Nephron progenitor cell (in vitro differentiated cells): ENCODE measurements around the gene UGT1A1.

Experiments used
- DNase-seq: peaks from one replicate; pipeline ENCODE4 v3.0.0; 2021
- H3K27ac Mint-ChIP-seq: 2 replicates; pipeline ENCODE4 v1.8.0; 2021; ENCODE audit warnings: mild to moderate bottlenecking, moderate library complexity, mixed read lengths
- H3K27me3 Mint-ChIP-seq: 2 replicates; pipeline ENCODE4 v1.8.0; 2021; ENCODE audit warnings: mild to moderate bottlenecking, low read depth, mixed read lengths; ENCODE audit not compliant: poor library complexity
- H3K36me3 Mint-ChIP-seq: 2 replicates; pipeline ENCODE4 v1.8.0; 2021; ENCODE audit warnings: low read depth, mixed read lengths
- H3K4me1 Mint-ChIP-seq: 2 replicates; pipeline ENCODE4 v1.8.0; 2021; ENCODE audit warnings: mixed read lengths
- H3K4me3 Mint-ChIP-seq: 2 replicates; pipeline ENCODE4 v1.8.0; 2021; ENCODE audit warnings: mild to moderate bottlenecking, moderate library complexity, mixed read lengths
- H3K9me3 Mint-ChIP-seq: 2 replicates; pipeline ENCODE4 v1.8.0; 2021; ENCODE audit warnings: mild to moderate bottlenecking, moderate library complexity, mixed read lengths
- TF ChIP-seq, protein P1 (sequence below): fragments of 200-600 bp; sonication (generic); IDR thresholded peaks from 2 replicates; pipeline ENCODE4 v1.5.0; 2021; ENCODE audit warnings: antibody characterized with exemption

UGT1A1 gene

DNA sequence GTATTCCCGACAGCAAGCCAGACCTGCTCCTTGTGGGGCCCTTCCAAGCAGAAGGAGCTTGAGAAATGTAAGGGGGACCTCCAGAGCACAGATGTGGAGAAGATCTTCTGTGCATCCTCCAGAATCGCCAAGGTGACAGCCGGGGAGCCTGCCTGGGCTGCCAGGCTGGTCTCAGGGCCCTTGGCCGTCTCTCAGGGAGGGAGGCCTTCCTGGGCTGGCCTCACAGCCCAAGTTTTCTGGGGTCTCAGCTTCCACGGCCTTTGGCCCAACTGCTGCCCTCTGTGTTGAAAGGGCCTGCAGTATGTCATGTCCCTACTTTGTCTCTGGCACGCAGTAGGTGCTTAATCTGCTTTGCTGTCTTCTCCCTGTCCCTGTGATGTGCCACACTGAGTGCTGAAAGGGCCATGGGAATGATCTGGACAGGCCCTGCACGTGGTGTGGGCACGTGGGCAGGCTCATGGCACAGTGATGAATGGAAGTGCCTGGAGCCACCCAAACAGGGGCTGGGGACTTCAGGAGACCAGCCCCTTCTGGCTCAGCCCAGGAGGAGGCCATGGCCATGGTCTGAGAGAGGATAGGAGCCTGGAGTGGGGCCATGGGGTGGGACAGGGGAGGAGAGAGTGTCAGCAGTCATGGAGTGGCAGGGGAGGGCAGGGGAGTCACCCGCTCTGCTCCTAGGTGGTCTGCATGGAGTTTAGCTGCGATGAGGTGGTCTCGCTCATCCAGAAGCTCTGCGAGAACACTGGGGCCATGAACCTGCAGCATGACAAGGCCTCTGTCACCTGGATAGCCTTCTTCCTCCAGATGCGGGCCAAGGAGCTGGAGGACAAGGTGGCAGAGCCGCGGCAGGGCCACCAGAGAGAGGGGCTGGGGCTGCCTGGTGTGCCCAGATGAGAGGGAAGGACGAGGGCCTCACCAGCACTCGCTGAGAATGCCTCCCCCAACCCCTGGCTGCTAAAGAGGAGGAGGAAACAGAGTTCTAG, 58.9 kb downstream of the UGT1A1 start:
- Mint-ChIP-seq H3K9me3 (no peaks in the 10 kb centered on the region), H3K36me3 (no peaks in the 10 kb centered on the region), H3K4me3 (no peak overlapping the region), H3K4me1 (peaks cover 19% of the 10 kb centered on the region), H3K27me3 (peaks cover 25% of the 10 kb centered on the region), H3K27ac (no peak overlapping the region)
- no peak for DNase-seq
- TF ChIP-seq, protein P1, sequence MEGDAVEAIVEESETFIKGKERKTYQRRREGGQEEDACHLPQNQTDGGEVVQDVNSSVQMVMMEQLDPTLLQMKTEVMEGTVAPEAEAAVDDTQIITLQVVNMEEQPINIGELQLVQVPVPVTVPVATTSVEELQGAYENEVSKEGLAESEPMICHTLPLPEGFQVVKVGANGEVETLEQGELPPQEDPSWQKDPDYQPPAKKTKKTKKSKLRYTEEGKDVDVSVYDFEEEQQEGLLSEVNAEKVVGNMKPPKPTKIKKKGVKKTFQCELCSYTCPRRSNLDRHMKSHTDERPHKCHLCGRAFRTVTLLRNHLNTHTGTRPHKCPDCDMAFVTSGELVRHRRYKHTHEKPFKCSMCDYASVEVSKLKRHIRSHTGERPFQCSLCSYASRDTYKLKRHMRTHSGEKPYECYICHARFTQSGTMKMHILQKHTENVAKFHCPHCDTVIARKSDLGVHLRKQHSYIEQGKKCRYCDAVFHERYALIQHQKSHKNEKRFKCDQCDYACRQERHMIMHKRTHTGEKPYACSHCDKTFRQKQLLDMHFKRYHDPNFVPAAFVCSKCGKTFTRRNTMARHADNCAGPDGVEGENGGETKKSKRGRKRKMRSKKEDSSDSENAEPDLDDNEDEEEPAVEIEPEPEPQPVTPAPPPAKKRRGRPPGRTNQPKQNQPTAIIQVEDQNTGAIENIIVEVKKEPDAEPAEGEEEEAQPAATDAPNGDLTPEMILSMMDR = no peak

DNA sequence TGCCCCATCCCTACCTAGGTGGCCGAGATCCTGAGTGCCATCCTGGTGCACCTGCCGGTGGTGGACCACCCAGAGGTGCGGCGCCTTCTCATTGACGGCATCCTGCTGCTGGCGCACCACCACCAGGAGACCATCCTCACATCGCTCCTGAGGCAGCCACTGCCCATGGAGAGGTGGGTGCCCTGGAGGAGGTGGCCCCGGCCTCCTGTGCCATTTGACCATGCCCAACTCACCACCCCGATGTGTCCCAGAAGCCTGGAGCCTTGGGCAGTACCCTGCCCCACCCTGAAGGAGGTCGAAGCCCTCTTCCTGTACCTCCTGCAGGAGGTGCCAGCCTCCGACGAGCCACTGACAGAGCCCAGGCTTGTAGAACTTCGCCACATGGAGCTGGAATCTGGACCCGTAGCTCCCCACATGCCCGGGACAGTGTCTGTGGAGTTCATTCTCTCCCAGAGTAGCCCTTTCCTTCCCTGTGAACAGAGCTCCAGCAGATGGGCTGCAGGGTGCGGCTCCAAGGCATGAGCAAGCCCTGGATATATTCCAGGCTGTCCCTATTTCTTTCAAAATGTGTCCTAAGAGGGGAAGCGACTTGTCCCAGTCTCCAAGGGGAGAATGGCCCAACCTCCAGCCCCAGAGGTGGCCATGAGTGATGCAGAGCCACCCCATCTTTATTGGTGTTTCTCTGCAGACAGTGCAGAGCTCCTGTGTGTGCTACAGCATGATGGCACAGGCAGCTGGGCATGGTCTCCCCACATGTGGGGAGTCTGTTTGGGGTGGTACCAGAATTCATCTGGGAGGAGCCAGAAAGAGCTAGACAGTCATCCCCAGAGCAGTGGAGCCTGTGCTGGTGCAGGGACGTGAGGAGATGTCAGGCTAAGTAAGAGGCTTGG, 60.1 kb downstream of the UGT1A1 start:
- no peak for DNase-seq
- TF ChIP-seq, protein P1 = no peak
- Mint-ChIP-seq H3K27me3 (peaks cover 15% of the 10 kb centered on the region), H3K36me3 (no peaks in the 10 kb centered on the region), H3K4me3 (no peak overlapping the region), H3K9me3 (no peaks in the 10 kb centered on the region), H3K27ac (no peak overlapping the region), H3K4me1 (peaks cover 17% of the 10 kb centered on the region)

GRCh38 chr2:233820774-233821105, 60.7 kb downstream of the UGT1A1 start:
- no peak for DNase-seq
- no peaks in the 10 kb centered on the region for H3K36me3 Mint-ChIP-seq
- peaks cover 17% of the 10 kb centered on the region for H3K4me1 Mint-ChIP-seq
- H3K4me3 Mint-ChIP-seq = no peak overlapping the region
- H3K27me3 Mint-ChIP-seq = peaks cover 15% of the 10 kb centered on the region
- H3K9me3 Mint-ChIP-seq = peaks cover 4% of the 10 kb centered on the region
- TF ChIP-seq, protein P1 = no peak
- H3K27ac Mint-ChIP-seq = no peak overlapping the region

DNA sequence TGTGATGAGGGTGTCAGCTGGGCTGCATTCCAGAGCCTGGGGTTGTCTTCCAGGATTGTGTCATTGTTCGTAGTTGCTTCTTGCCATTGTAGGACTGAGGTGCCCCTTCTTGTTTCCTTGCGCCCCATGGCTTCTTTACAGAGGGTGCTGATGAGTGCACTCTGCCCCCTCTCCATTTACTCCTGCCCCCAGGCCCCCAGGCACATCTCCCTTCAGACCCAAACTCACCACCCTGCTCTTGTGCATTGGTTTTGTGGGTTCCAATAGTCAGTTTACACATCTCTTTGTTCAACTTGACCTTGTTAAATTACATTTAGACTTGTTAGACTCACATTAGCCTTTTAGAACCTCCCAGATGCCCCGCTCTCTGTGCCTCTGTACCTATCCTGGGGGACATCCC, 61.1 kb downstream of the UGT1A1 start:
- Mint-ChIP-seq H3K4me3 (no peak overlapping the region), H3K36me3 (no peaks in the 10 kb centered on the region), H3K27me3 (peaks cover 15% of the 10 kb centered on the region), H3K4me1 (peaks cover 17% of the 10 kb centered on the region), H3K9me3 (peaks cover 6% of the 10 kb centered on the region), H3K27ac (no peak overlapping the region)
- no peak for DNase-seq
- TF ChIP-seq, protein P1 = no peak

- no peak for DNase-seq
- Mint-ChIP-seq H3K36me3 (no peaks in the 10 kb centered on the region), H3K27me3 (peaks cover 15% of the 10 kb centered on the region), H3K27ac (no peak overlapping the region), H3K4me1 (peaks cover 12% of the 10 kb centered on the region), H3K9me3 (peaks cover 9% of the 10 kb centered on the region), H3K4me3 (no peak overlapping the region)
- TF ChIP-seq, protein P1 = no peak
These were observed 61.6 kb downstream of the UGT1A1 start for GRCh38 chr2:233821709-233822100.
